Activated T-cell treated with anti-CD3 and anti-CD28 coated beads, Interleukin-2, amount 50 U/mL, for 1 hour (primary cell): Measurements from ENCODE around the gene TRIP13.
"Not testable (repeated sequence)": the region's sequence is repeated elsewhere in the genome, so short reads cannot be mapped to it uniquely, and the experiment has no call there.

Experiments
- DNase-seq: peaks from one replicate; pipeline ENCODE4 v3.0.0-alpha.2; 2020

Gene TRIP13, protein sequence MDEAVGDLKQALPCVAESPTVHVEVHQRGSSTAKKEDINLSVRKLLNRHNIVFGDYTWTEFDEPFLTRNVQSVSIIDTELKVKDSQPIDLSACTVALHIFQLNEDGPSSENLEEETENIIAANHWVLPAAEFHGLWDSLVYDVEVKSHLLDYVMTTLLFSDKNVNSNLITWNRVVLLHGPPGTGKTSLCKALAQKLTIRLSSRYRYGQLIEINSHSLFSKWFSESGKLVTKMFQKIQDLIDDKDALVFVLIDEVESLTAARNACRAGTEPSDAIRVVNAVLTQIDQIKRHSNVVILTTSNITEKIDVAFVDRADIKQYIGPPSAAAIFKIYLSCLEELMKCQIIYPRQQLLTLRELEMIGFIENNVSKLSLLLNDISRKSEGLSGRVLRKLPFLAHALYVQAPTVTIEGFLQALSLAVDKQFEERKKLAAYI

DNA sequence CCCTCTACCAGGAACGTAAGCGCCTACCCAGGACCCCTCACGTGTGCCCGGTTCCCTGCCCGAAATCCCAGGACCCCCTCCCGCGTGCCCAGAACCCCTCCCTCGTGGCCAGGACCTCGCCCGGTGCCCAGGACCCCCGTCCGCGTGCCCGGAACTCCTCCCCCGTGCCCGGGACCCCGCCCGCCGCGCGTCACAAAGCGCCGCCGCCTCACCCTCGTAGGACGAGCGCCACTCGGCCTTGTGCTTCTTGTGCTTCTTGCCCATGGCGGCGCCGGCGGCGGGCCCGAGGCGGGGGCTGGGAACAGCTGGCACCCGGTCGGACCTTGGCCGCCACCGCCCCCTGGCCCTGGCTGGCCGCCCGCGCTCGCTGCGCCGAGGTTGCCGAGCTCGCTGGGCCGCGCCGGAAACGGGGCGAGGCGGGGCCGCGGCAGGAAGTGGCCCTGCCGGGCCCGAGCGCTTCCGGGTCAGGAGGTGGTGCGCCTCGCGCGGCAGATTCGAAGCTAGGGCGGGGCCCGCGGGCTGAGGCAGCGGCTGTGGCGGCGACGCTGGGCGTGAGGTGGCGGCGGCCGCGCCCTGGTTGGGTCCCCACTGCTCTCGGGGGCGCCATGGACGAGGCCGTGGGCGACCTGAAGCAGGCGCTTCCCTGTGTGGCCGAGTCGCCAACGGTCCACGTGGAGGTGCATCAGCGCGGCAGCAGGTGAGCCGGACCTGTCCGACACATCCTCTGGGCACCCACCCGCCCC is at the start of gene TRIP13, which contains the start of gene BRD9:
Gene TRIP13 (plus strand): TSS at position 491 of the 743 bp plus-strand sequence. CDS start 115 bp downstream, at position 606.
Gene BRD9 (minus strand): TSS at position 408 of the 743 bp plus-strand sequence. CDS start 144 bp downstream, at position 264.
- peak; percentile 86 for DNase-seq

DNA sequence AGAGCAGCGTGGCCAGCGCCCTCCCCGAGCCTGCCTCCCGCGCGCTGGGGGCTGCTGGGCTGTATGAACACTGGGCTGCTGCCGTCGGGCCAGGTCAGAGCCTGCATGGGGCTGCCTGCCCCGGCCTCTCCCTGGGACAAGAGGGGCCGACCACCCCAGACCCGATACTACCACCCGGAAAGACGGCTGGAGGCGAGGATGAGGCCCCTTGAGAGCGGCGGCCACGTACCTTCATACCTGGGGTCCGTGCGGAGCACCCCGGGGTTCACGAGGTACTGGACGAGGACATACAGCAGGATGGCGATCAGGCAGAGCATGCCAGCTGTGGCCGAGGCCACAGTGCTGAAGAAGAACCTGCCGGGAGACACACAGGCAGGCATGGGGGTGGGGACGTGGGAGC is 49.3 kb upstream of the TRIP13 start:
- not testable (repeated sequence) for DNase-seq

DNA sequence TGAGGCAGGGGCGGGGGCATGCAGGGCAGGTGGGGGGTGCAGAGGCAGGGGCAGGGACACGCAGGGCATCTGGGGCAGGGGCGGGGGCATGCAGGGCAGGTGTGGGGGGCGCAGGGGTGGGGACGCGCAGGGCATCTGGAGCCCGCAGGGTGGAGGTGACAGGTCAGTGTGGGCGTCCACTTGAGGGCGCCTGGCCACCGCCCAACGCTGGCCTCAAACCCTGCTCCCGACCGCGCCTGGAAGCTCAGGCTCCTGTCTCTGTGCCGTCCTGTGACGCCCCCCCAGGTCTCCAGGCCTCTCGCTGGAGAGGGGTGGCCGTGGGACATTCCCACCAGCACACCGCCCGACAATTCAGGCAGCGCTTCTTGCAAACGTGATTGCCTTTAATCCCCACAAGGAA is 48.8 kb upstream of the TRIP13 start:
- DNase-seq = peak; percentile 12

DNA sequence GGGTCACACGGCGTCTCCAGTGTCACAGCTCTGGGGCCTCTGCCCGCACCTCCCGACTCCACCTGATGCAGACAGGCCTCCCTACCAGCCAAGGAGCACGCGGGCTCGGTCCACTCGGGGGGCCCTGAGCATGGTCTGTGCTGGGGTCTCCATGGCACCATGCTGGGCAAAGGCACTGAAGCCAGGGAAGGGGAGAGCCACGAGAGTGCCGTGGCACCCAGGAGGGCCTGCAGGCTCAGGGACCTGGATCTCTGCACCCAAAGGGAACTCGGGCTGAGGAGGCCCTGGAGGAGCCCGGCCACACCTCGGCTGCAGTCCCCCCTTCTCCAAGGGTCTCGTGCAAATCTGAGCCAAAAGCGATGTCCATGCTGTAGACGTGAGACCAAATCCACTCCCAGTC is 48.3 kb upstream of the TRIP13 start:
- DNase-seq = not testable (repeated sequence)

DNA sequence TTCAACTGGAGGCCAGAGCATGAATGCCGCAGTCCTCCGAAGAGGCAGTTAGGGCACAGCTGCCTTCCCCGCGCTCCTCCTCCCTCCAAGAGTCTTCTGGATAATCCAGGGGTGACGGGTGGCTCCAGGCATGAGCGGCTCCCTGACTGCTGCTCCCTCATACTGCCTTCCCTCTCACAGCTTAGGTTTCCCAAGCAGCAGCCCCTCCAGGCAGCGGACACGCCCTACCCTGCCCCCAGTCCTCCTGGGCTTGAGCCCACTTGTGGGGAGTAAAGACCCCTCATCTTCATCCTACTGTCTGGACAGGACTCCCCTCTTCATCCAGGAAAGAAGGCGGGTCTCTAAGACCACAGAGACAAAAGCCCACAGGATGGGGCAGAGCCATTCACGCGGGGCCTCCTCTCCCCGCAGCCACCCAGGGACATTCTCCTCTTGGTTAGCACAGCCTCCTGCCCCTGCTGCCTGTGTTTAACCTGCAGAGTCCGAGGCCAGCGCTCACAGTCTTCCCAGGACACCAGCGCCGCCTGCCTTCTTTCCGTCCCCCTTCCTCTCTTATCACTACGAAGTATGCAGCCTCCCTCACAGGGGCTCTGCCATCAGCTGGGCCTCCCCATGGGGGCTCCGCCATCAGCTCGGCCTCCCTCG is 47.5 kb upstream of the TRIP13 start:
- peak; percentile 11 for DNase-seq

DNA sequence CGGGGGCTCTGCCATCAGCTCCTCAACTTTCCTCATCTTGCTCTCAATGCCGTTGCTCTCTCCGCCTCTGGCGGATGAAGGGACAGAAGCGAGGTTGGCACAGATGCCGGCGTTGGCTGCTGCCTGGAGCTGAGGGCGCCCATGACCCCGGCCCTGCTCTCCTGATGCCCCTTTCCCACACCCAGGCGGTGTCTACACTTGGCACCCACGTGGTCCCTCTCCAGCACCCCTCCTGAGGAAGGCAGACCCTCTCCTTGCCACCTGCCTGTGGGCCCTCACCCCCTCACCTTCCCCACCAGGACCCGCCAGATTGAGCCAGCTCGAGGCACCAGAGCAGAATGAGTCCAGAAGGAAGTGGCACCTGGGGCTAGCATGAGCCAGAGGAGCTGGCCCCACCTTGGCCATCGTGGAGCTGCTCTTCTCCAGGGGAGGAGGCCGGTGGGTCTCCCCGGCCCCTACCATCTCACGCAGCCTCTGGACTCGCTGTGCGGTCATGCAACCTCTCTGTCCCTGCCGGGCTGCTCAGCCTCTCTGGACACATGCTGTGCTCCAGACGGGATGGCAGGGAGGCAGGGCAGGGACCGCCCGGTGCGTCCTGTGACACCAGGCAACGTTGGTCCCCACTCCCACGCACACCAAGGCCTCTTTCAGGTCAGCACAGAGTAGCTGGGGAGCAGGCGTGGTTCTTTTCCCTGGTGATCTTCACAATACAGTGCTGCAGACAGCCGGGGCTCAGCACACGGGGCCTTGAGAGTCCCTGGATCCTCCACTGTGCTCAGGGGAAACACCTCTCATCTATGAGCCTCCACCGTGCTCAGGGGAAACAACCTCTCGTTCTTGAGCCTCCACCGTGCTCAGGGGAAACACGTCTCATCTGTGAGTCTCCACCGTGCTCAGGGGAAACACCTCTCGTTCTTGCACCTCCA is 46.7 kb upstream of the TRIP13 start:
- DNase-seq = not testable (repeated sequence)

DNA sequence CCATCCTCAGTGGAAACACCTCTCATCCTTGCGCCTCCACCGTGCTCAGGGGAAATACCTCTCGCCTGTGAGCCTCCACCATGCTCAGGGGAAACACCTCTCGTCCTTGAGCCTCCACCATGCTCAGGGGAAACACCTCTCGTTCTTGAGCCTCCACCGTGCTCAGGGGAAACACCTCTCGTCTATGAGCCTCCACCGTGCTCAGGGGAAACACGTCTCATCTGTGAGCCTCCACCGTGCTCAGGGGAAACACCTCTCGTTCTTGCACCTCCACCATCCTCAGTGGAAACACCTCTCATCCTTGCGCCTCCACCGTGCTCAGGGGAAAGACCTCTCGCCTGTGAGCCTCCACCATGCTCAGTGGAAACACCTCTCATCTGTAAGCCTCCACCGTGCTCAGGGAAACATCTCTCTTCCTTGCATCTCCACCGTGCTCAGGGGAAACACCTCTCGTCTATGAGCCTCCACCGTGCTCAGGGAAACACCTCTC is 46.0 kb upstream of the TRIP13 start:
- DNase-seq = peak; percentile 18

DNA sequence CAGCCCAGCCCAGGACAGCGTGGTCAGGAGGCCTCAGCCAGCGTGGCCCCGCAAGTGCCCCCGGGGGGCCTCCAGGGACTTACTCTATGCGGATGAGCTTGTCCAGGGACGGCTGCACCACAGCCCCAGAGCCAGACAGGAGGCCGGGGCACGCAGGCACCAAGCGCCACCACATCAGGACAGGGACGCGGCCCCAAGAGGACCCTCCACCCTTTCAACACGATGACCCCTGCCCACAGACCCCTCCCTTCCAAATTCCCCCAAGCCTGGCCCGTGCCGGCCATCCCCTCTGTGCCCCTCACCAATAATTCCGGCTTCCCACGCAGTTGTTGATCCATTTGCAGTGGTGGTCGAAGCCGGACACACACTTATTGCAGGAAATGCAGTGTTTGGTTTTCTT is 45.5 kb upstream of the TRIP13 start:
- DNase-seq = not testable (repeated sequence)

DNA sequence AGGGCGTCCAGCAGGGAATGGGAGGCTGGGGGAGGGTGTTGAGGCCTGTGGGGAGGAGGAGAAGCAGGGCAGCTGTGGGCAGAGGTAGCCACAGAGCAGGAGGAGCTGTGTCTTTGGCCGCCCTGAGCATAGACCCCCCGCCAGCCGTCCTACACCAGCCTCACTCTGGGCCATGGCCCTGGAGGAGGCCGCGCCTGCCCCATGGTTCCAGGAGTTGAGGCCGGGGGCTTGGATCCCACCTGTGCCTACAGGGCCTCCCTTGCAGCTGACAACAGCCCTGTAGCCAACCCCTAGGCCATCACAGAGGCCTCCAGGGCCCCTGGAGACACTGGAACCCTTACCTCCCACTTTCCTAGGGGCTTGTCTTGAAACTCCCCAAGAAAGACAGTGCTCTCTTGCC is 44.9 kb upstream of the TRIP13 start:
- peak; percentile 7 for DNase-seq

DNA sequence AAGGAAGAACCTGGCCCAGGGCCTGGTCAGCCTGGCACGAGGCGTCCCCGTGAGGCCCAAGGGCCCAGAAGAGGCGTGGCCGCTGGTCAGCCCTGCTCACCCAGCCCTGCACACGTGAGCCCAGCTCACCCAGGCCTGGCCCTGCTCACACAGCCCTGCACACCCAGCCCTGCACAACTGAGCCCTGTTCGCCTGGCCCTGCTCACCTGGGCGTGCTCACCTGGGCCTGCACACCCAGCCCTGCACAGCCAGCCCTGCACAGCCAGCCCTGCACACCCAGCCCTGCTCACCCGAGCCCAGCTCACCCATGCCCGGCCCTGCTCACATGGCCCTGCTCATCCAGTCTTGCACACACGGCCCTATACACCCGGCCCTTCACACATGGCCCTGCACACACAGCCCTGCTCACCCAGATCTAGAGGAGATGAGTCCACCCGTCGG is 44.0 kb upstream of the TRIP13 start:
- DNase-seq = peak; percentile 7

DNA sequence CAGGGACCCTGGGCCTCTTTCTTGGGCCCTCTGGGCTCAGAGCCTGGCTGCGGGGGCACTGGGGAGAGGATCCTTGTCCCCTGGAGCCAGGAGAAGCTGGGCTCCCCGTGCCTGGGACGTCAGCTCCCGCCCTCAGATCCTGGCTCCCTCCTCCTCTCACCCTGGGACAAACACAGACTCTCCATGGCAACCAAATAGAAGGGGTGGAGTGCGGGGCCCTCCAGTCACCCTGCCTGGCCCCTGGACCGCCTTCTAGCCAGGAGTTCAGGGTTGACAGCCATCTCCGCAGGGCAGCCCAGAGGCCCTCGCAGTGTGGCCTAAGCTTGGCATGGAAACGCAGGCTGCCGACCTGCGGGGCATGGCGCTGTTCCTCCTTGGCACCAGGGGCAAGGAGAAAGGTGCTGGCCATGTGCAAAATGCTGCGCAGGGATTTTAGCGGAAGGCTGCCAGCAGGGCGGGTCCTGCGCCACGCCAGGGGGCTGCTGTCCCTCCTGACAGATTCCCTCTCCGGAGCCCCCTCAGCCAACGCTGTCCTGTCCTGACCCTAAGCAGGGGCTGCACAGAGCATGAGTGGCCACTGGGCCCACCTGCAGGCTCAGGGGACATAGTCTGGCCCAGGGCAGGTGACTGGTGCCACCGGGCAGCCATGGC is 42.9 kb upstream of the TRIP13 start:
- DNase-seq = peak; percentile 11

DNA sequence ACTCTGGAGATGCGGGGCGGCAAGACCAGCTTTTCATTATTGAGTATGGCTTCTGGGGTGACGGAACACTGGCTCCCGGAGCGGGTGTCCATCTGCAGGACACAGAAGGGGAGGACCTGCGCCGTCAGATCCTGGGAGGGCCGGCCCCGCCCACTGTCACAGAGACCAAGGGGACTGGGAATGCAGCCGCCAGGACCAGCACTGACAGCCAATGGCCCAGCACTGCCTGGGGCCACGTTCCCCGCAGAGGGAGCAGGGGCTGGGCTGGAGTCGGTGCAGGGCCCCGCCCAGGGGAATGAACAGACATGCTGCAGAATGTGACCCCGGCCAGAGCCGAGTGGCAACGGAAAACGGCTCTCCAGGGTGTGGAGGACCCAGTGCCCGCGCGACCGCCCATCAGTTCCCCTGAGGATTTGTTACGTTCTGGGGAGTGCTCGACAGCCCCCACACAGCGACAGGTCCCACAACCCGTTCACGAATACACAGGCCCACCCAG is 42.1 kb upstream of the TRIP13 start, which contains the start of gene ZDHHC11:
Gene ZDHHC11 (minus strand): TSS at position 476 of the 496 bp plus-strand sequence. CDS start 384 bp downstream, at position 92.
- DNase-seq = peak; percentile 2

DNA sequence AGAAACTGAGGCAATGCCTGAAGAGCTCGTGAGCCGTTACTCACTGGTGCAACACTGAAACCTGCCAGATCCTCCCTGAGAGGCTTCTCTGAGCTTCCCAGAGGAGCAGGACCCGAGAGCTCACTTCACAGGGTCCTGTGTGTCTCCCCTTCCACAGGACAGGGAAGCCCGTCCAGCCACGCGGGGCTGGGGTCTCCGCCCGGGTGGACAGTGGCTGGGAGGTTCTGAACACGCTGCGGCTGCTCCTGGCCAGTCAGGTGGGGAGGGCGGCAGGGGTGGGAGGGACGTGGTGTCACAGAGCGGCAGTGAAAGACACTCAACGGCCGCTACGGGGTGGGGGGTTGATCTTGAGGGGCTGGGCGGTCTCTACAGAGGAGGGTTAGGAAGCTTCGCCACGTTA is 41.6 kb upstream of the TRIP13 start:
- no peak for DNase-seq

DNA sequence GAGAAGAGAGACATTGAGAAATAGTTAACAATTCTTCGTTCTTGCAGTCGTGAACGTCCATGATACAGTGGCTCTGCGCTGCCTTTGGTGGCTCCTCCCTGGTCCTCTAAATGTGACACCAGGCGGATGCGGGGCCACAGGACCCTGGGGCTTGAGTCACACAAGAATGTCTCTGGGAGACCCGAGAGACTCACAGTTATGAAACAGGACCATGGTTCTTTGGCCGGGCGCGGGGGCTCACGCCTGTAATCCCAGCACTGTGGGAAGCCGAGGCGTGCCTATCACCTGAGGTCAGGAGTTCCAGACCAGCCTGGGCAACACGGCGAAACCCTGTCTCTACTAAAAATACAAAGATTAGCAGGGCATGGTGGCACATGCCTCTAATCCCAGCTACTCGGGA is 41.1 kb upstream of the TRIP13 start:
- DNase-seq = peak; percentile 1

DNA sequence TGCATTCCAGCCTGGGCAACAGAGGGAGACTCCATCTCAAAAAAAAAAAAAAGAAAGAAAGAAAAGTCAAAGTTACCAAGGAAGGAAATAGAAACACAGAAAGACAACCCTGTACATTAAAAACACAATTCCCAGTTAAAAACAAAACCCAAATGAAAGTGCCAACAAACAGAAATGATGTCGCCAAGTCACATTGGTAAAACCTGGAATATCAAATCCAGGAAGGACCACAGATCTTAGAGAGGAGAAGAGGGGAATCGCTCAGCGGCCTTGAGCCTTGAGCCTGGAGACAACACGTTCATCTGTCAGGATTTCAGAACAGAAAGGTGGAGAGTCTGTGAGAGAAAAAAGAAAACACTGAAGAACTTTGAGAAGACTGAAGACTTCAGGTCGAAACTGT is 40.7 kb upstream of the TRIP13 start:
- DNase-seq = no peak

DNA sequence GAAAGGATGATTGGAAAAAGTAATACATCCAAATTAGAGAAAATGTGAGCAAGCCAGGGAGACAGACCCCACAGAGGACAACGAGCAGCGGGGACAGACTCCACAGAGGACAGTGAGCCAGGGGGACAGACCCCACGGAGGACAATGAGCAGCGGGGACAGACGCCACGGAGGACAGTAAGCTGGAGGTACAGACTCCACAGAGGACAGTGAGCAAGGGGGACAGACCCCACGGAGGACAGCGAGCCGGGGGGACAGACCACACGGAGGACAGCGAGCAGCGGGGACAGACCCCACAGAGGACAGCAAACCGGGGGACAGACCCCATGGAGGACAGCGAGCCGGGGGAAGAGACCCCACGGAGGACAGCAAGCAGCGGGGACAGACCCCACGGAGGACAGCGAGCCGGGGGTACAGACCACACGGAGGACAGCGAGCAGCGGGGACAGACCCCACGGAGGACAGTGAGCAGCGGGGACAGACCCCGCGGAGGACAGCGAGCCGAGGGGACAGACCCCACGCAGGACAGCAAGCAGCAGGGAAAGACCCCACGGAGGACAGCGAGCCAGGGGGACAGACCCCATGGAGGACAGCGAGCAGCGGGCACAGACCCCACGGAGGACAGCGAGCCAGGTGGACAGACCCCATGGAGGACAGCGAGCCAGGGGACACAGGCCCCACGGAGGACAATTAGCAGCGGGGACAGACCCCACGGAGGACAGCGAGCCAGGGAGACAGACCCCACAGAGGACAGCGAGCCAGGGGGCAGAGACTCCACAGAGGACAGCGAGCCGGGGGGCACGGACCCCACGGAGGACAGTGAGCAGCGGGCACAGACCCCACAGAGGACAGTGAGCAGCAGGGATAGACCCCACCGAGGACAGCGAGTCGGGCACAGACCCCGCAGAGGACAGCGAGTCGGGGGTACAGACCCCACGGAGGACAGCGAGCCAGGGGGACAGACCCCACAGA is 40.0 kb upstream of the TRIP13 start:
- peak; percentile 9 for DNase-seq

DNA sequence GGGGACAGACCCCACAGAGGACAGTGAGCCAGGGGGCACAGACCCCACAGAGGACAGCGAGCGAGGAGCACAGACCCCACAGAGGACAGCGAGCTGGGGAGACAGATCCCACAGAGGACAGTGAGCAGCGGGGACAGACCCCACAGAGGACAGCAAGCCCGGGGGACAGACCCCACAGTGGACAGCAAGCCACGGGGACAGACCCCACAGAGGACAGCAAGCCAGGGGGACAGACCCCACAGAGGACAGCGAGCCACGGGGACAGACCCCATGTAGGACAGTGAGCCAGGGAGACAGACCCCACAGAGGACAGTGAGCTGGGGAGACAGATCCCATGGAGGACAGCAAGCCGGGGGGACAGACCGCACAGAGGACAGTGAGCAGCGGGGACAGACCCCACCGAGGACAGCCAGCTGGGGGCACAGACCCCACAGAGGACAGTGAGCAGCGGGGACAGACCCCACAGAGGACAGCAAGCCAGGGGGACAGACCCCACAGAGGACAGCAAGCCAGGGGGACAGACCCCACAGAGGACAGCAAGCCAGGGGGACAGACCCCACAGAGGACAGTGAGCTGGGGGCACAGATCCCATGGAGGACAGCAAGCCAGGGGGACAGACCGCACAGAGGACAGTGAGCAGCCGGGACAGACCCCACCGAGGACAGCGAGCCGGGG is 39.1 kb upstream of the TRIP13 start:
- not testable (repeated sequence) for DNase-seq

DNA sequence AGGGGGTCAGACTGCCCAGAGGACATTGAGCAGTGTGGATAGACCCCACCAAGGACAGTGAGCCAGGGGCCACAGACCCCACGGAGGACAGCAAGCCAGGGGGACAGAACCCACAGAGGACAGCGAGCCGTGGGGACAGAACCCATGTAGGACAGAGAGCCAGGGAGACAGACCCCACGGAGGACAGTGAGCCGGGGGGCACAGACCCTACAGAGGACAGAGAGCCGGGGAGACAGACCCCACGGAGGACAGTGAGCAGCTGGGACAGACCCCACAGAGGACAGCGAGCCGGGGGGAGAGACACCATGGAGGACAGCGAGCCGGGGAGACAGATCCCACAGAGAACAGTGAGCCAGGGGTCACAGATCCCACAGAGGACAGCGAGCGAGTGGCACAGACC is 38.5 kb upstream of the TRIP13 start:
- no peak for DNase-seq
